ENCODE data around the gene TOR1A.

The TOR1A gene

DNA sequence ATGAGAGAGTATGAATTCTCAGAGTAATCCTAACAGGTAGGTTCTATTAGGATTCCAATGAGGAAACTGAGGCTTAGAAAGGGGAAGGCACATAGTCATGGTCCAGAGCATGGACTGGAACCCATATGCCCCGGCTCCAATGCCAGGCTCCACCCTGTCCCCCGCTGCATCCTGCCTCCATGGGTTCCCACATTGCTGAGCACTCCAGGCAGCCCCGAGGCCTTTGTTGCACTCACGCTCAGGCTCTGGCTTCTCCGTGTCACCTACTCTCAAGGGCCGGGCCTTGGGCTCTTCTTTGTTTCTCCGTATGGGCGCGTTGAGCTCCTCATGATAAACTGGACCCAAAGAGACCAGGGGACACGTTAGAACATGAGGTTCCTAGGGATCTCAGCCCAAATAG is 5.0 kb upstream of the TOR1A start:
- no peak for TF ChIP-seq CTCF (IDR thresholded peaks at IDR 0.05; ENCODE audit: extremely low read depth, missing control alignments)
- no peak for DNase-seq (ENCODE audit: low spot score)

DNA sequence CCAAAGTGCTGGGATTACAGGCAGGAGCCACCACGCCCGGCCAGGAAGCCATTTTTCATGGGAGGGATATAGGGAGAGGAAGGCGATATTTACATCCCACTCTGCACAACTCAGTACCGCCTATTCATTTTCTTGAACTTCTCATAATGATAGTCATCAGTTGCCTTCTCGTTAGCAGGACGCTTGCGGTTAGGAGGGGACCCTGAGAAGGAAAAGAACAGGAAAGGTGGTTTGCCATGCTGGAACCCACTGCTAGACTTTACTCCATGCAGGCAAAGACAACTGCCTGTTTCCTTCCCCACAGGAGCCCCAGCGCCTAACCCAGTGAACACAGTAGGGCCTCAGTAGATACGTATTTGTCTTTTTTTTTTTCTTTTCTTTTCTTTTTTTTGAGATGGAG is 4.1 kb upstream of the TOR1A start:
- no peak for TF ChIP-seq CTCF (IDR thresholded peaks at IDR 0.05; ENCODE audit: extremely low read depth, missing control alignments)
- no peak for DNase-seq (ENCODE audit: low spot score)

GRCh38 chr9:129826759-129827158 is 2.8 kb upstream of the TOR1A start:
- DNase-seq (ENCODE audit: low spot score), result no peak
- no peak for TF ChIP-seq CTCF (IDR thresholded peaks at IDR 0.05; ENCODE audit: extremely low read depth, missing control alignments)

DNA sequence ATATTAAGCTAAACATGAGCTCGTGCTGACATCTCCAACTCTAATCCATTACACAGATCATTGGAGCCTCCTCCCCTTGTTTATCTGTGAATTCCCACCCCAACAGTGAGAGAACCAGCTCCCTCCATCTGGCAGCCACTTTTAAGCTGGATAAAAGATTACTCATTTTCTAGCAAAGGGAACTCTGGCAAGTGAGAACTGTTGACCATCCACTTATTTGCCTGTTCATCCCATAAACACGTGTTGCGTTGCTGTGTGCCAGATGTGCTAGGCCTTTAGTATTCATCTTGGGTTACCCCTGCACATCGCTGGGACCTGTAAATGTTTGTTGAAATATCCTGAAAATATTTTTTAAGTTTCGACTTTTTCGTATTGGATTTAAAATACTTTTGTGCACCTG is 2.4 kb upstream of the TOR1A start:
- no peak for TF ChIP-seq CTCF (IDR thresholded peaks at IDR 0.05; ENCODE audit: extremely low read depth, missing control alignments)
- DNase-seq (ENCODE audit: low spot score), result no peak

DNA sequence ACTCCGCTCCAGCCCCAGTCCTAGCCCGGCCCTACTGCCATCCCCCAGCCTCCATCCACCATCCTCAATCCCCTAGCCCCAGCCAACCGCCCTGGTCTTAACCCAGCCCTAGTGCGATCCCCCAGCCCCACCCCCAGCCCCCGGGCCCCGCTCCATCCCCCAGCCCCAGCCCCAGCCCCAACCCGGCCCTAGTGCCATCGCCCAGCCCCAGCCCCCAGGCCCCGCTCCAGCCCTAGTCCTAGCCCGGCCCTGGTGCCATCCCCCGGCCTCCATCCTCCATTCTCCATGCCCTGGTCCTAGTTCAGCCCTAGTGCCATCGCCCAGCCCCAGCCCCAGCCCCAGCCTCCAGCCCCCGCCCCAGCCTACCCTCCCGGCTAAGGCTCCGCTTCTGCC is 398 bp downstream of the TOR1A start:
- DNase-seq (ENCODE audit: low spot score), result peak; percentile 53
- no peak for TF ChIP-seq CTCF (IDR thresholded peaks at IDR 0.05; ENCODE audit: extremely low read depth, missing control alignments)

GRCh38 chr9:129822898-129823541 is 916 bp downstream of the TOR1A start:
- TF ChIP-seq CTCF (IDR thresholded peaks at IDR 0.05; ENCODE audit: extremely low read depth, missing control alignments), result no peak
- DNase-seq (ENCODE audit: low spot score), result peak; percentile 57

DNA sequence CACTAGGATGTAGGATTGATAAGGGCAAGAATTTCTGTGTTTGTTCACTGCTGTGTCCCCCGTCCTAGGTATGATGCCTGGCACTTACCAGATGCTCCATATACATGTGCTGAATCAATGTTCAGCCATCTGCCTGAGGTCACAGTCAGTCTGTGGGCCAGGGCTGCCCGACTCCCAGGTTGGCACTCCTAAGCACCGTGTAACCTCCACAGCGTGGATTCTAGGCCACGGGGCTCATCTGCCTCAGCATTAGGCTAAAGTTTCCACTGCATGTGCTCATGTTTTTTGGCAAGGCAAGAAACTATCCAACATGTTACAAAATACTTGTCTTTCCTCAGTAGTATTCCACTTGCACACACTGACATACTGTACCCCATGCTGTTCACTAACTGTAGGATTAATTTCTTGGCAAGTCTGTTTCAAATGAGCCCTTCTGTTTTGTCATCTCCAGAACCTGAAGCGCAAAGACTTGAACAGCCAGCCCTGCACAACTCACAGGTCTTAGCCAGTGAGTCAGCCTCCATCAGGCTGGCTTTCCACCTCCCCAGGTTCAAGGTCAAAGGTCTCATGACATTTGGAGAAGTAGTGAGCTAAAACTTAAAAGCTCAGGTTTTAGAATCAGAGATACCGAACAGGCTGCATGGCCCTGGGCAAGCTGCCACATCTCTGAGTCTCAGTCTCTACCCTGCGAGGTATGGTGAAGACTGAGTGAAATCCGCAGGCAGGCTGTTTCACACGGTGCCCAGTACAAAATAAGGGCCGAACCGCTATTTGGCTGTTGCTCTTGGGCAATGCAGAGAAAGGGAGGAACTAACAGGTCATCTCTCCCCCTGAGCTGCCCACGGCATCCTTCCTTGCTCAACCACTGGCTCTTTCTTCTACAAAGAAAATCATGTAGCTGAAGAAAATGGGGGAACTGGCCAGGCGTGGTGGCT is 7.2 kb downstream of the TOR1A start:
- no peak for DNase-seq (ENCODE audit: low spot score)
- TF ChIP-seq CTCF (IDR thresholded peaks at IDR 0.05; ENCODE audit: extremely low read depth, missing control alignments), result no peak

All from GM20000 (cell line).